Mammary epithelial cell (primary cell): ENCODE data around the gene KANSL3.

ENCODE experiments used
- EZH2 ChIP-seq: IDR thresholded peaks from 2 replicates; pipeline ENCODE4 v1.6.1; 2012; ENCODE audit warnings: low read length, inconsistent platforms, borderline replicate concordance
- TF ChIP-seq, protein P1 (sequence below), 2 donors: IDR thresholded peaks in 1 of 2; conservative IDR thresholded peaks in 1 of 2; 2 replicates each; pipeline ENCODE4 v1.5.1; 2011 to 2012; ENCODE audit warnings: inconsistent platforms in 2 of 2, low read length in 2 of 2, mild to moderate bottlenecking in 2 of 2, control low read depth in 1 of 2, low read depth in 1 of 2; ENCODE audit not compliant: insufficient read depth in 1 of 2; ENCODE audit errors: extremely low read depth in 1 of 2

GRCh38 chr2:96687266-96687665 lies 49.2 kb upstream of the KANSL3 start:
- TF ChIP-seq, protein P1, sequence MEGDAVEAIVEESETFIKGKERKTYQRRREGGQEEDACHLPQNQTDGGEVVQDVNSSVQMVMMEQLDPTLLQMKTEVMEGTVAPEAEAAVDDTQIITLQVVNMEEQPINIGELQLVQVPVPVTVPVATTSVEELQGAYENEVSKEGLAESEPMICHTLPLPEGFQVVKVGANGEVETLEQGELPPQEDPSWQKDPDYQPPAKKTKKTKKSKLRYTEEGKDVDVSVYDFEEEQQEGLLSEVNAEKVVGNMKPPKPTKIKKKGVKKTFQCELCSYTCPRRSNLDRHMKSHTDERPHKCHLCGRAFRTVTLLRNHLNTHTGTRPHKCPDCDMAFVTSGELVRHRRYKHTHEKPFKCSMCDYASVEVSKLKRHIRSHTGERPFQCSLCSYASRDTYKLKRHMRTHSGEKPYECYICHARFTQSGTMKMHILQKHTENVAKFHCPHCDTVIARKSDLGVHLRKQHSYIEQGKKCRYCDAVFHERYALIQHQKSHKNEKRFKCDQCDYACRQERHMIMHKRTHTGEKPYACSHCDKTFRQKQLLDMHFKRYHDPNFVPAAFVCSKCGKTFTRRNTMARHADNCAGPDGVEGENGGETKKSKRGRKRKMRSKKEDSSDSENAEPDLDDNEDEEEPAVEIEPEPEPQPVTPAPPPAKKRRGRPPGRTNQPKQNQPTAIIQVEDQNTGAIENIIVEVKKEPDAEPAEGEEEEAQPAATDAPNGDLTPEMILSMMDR (conservative IDR thresholded peaks at IDR 0.05 in 1 of 2, IDR thresholded peaks at IDR 0.05 in 1 of 2; ENCODE audit: extremely low read depth in 1 of 2, insufficient read depth in 1 of 2, low read depth in 1 of 2, low read length in 2 of 2) = no peak
- no peak for TF ChIP-seq EZH2
